Ecto neural progenitor cell (in vitro differentiated cells): ENCODE results near the gene TMEM131.

Source experiments
- DNase-seq: peaks from one replicate; pipeline ENCODE4 v3.0.0-alpha.2; 2018; ENCODE audit warnings: low spot score

TMEM131 gene

DNA sequence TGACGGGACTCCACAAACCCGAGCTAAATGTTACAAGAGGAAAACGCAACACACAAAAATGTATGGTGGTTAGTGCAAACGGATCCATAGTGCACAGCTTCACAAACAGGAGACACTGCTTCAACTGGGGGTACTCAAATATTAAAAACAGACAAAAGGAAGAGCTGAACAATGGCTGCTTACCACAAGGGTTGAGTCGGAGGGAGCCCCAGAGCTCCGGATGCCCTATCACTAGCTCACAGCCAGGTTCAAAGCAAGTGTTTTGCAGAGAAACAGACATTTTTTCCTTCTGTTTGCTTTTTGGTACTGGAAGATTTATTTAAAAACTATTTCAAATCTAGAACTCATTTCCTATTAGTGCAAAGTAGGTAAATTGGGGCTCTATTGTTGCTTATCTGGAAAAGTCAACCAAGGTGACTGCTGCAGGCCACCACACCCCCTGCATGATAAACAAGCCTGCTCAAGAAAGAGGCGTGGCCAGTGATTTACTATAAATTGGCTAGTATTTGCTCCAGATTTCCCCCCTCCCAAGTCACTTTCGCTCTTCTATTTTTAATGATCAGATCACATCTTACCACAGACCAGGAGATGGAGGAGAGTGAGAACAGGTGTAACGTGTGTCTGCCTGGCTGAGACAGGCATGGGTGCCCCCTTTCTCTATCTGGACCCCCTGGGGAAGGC is 235.9 kb downstream of the TMEM131 start:
- DNase-seq: no peak

GRCh38 chr2:97758131-97758705 is 237.5 kb downstream of the TMEM131 start:
- no peak for DNase-seq

GRCh38 chr2:97757062-97757461 is 238.7 kb downstream of the TMEM131 start:
- DNase-seq: no peak

GRCh38 chr2:97755491-97755890 is 240.3 kb downstream of the TMEM131 start:
- DNase-seq: no peak

GRCh38 chr2:97754690-97755346 is 240.9 kb downstream of the TMEM131 start:
- no peak for DNase-seq

DNA sequence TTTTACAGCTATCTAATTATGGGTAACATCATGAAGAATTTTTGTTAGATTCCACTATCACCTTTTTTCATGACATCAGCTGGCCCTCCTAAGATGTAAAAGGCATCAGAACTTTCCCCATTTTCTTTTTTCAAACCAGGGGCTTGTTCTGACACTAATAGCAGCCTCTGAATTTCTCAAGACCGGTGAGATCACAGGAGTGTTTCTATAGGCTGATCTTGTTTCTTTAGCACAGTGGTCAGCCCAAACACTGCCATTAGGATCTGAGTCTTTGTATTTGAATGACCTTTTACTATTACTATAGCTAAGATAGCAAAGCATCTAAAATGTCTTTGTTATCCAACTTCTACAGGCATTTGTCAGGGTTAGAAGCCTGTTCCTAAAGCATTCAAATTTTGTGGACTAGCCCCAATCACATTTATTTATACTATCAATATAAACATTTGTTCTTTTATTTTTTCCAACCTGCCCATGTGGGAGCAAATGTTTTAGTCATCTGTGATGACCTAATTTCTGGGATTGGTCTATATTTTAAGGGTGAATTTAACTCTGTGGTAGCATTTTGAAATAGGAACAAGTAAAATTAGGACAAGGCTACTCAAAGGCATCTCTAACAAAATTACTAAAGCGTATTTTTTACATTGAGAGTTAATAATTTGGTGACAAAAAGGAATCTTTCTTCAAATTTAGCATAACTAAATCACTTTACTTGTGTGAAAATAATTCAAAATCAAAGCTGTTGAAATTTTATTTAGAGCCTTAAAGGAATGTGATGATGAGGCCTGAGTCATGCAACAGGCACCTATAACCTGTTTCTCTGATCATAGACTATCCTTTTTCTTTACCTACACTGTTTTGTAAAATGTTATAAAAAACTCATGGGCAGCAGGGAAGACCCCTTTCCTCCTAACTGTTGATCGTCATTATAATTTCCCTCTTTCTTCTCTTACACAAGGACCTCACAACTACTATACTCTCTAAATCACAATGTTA is 243.1 kb downstream of the TMEM131 start:
- no peak for DNase-seq

- DNase-seq: no peak
Measured at GRCh38 chr2:97751752-97752151, 244.0 kb downstream of the TMEM131 start.

DNA sequence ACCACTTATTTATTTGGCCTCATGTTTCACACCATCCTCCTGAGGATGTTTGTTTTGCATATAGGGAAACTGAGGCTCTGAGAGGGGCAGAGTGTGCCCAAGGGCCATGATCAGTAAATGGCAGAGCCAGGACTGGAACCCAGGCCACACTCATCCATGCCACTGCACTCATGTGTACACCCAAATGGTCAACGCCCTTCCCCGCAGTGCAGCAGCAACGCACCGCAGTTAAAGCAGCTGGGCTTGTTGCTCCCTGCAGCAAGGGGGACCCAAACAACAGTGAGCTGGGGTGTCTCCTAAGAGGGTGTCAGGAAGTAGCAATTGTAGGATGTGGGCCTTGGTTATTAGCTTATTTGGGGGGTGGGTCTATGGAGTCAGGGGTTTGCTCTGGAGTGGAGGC is 245.7 kb downstream of the TMEM131 start:
- no peak for DNase-seq

DNA sequence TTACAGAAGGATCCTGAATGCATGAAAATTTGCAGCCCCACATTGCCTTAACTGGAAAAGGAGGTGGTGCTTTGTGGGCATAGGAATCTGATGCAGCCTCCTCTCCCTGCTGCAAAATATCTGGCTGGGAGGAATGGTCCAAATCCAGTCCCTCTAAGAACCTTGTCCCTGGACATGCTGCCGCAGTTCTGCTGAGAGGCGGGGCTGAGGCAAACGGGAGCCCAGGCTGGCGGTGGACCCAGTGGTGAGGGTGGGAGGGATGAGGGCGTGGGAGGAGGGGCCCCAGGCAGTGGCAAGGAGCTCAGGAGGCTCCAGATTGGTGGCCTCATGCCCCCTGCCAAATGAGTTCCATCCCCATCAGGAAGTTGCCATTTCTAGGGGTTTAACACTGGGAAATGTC is 246.2 kb downstream of the TMEM131 start:
- DNase-seq: no peak

GRCh38 chr2:97747716-97748115 is 248.0 kb downstream of the TMEM131 start:
- DNase-seq: no peak

DNA sequence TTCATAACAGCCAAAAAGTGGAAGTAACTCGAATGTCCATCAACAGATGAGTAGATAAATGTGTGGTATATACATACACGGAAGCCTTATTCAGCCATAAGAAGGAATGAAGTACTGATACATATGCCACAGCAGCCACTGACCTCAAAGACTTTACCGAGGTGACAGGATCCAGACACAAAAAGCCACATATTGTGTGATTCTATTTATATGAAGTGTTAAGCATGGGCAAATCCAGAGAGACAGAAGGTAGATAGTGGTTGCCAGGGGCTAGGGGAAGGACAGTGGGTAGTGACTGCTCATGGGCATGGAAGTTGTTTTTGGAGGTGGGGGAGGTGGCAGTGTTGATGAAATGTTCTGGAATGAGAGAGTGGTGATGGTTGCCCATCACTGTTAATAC is 248.5 kb downstream of the TMEM131 start:
- no peak for DNase-seq

GRCh38 chr2:97745474-97746174 is 250.1 kb downstream of the TMEM131 start:
- DNase-seq: no peak

DNA sequence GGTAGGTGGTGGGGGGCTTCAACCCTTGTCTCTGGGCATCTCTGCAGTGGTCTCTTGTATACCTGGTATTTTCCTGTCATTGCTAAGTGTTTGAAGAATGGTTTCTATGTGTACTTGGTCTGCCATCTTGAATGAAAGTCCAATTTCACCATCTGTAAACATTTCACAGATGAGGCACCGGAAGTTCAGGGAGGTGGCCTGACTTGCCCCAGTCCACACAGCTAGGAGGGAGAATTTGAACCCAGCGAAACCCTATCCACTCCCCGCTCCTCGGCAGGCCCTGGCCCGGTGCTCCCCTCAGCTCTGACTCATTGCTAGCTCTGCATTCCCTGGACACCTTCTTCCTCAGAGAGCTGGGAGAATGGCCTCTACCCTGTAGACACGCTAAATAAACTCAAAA is 251.8 kb downstream of the TMEM131 start:
- no peak for DNase-seq

DNA sequence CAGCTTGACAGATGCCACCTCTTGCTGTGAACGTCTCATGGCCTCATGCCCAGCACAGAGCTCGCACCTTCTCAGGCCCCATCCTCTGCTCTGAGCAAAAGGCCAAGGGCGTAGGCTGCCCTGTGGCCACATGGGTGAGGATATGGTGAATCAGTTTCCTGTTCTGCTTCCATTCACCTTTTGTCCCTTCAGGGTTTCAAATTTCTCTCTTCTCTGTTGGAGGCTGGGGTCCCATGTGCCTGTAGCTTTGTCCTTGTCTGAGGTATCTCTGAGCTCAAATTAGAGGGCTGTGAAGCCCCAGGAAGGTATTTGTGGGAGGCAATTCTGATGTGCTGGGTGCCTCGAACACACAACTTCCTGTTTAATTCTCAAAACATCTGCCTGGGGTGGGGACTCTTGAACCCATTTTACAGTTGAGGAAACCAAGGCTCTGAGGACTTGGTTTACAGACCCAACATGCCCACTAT is 253.3 kb downstream of the TMEM131 start:
- DNase-seq: no peak

- no peak for DNase-seq
Measured at GRCh38 chr2:97741686-97742085, 254.1 kb downstream of the TMEM131 start.

DNA sequence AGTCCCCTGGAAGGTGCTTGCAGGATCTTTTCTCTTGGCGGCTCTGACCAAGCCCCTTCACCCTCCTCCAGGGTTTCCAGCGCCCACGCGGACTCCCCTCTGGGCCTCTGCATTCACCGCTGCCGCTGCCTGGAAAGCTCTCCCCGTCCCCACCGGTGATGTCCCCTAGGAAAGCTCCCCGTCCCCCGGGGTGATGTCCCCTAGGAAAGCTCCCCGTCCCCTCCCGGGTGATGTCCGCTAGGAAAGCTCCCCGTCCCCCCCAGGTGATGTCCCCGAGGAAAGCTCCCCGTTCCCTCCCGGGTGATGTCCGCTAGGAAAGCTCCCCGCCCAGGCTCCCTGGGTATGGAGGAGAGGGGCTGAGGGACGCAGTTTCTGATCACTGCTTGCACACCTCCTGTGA is 254.5 kb downstream of the TMEM131 start:
- no peak for DNase-seq

GRCh38 chr2:97740590-97741182 is 255.1 kb downstream of the TMEM131 start:
- peak; percentile 79 for DNase-seq

- no peak for DNase-seq
Measured at GRCh38 chr2:97739893-97740245, 255.9 kb downstream of the TMEM131 start.

GRCh38 chr2:97739020-97739892 is 256.5 kb downstream of the TMEM131 start:
- no peak for DNase-seq
